Measurements from ENCODE around the gene DAB1.

DAB1 gene

GRCh38 chr1:57058652-57059501, 365.0 kb downstream of the DAB1 start:
- DNase-seq, result no peak

GRCh38 chr1:57048856-57049255, 375.0 kb downstream of the DAB1 start:
- no peak for DNase-seq

GRCh38 chr1:57046462-57046861, 377.4 kb downstream of the DAB1 start:
- DNase-seq, result no peak

- no peak for DNase-seq
Observed at GRCh38 chr1:57041901-57042300, 382.0 kb downstream of the DAB1 start.

DNA sequence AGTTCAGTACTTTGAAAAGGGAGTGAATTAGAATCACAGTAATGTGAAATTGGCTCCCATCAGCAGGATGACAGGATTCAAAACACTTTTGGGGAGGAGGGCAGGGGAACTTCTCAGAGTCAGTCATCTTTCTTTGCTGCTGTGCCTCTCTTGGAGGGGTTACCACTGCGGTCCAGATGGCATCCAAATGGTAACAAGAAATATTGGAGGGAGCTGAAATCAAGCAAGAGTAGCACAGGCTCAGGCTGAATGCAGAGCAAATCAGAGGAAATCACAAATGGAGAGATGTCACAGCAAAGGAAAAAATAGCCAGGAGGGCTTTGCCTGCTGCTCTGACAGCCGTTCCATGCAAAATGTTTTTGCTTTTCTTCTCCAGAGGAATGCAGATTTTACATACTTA, 383.0 kb downstream of the DAB1 start:
- DNase-seq, result no peak

GRCh38 chr1:57036641-57037579, 386.9 kb downstream of the DAB1 start:
- DNase-seq, result no peak

DNA sequence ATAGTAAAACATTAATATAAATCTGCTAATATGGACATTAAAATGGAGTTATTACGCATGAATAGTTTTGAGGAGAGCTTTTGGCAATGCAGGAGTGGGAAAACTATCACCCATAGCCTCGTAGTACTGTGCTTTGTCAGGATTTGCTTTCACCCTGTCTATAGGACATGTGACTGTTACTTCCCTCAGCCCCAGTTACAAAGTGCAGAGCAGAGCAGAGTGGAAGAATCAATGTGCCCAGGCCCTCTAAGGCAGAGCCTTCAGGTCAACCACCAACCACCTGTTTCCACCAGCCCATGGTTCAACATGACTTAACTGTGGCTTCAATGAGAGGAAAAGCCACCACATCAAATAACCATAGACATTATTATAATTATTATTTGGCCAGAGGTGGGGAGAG, 389.1 kb downstream of the DAB1 start:
- no peak for DNase-seq

DNA sequence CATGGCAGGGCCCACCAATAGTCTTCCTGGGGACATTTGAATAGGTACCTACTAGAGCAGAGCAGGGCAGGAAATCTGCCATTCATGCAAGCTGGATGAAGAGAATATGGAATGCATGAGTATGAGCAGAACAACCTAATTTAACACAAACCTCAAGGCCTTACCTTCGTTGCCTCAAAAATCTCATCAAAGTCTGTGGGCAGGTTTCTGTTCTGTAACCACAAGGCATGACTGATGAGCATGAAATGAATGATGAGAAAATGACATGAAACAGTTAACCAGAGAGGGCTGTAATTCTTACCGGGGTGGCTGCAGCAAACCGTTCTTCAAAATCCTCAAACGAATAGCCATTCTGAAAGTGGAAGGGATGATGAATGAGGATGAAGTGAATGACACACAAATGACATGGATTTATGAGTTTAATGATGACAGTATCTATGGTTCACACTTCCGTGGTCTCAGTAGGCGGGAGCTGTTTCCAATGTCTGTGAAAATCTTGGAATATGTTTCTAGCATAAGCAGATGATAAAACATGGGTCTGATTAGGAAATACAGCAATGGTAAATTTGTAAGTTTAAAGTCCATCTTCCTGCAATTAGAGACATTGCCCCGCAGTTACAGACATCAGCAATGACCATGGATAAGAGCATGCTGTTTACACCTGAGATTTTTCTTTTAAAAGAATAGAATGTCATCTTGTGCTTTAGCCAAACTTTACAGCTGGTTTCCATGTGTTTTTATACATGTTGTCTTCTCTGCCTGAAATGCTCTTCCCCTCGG, 390.4 kb downstream of the DAB1 start:
- no peak for DNase-seq

DNA sequence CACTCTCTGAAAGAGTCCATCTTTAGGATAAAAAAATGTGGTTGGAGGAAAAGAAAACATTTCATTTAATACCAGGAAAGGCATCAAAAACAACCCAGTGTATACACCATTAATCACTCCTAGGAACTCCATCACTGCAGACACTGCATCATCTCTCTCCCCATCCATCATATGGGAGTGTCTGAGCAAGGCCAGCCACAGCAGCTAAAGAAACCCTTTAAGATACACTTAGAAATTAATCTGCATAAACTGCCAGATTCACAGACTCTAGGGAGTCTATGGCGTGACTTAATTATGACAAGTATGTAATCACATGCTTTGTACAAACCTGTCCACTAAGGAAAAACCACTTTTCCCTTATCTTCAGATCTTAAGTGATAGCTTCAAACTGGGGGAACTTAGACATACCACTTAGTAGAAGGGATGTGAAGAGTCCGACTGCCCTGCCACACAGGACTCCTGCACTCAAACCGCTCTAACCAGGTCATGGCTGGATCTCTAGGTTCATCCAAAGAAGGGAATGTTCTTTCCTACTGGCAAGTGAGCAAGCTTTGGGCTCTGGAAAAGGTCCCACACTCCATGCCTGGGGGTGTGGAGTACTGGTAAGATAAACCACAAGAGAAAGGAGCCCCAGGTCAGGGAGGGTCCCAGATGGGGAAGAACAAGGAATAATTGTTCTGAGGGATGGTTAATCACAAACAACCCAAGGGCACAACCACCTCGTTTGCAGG, 397.1 kb downstream of the DAB1 start:
- no peak for DNase-seq

GRCh38 chr1:57024855-57025254, 399.0 kb downstream of the DAB1 start:
- DNase-seq, result peak; percentile 40

DNA sequence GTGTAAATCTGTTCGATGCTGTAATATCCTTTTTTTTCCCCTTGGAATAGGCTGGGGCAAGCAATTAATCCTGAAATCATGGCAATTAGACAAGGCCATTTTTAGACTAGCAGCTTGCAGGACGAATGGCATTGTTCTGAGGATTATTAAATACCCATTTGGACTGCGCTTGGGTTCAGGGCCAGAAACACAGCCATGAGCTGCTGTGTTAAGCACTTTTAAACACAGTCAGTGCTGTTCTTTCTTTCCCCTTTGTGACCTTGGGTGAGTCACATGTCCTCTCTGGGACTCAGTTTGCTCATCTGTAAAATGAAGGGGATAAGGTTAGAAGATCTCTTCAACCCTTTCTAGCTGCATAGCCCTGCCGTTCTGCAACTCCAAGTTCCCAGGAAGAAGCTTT, 399.4 kb downstream of the DAB1 start:
- no peak for DNase-seq

GRCh38 chr1:57020216-57020615, 403.6 kb downstream of the DAB1 start:
- DNase-seq, result no peak

DNA sequence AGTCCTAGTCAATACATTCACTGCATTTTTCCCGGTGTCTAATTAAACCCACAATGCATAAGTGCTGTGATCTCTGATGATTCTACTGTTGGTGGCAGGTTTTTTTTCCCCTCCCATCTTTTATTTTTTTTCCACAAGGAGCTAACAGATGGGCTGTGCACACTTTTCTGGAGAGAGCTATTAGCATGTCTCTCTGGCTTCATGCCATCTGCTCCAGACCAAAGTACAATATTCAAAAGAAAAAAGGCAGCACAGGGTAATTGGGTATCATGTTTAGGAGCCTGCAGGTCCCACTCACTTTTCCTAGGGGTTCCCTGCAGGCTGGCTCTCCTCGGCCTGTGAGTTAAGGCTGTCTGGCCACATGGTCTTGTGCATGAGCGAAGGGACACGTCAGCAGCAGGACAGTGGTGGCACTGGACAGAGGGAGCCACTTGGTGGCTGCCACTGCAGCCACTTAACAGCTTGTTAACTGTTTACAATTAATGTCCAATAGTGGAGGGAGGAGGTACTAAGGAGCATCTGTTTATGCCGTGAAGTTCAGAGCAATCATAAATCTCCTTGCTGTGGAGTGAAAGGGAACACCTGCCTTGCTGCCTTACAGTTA, 404.5 kb downstream of the DAB1 start:
- peak; percentile 94 for DNase-seq

GRCh38 chr1:57018119-57018518, 405.7 kb downstream of the DAB1 start:
- no peak for DNase-seq

- DNase-seq, result no peak
Observed at GRCh38 chr1:57017717-57018116, 406.1 kb downstream of the DAB1 start.

DNA sequence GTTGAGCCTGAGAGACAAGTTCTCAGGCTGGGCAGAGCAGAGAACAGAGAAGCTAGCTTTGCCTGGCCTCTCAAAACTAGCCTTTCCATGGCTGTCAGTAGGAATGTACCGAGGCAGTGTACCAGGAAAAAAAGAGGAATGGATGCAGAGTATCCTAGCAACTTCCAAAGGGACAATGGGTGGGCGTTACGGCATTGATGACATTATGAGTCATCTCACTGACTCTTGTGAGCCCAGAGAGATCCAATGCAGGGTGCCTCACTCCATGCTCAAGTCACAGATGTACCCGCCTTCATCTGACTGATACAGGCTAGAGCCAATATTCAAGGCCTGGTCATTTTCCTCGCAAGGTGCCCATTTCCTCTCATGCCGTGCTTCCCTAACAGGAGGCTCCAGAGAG, 406.7 kb downstream of the DAB1 start:
- DNase-seq, result no peak

GRCh38 chr1:57015071-57015470, 408.8 kb downstream of the DAB1 start:
- DNase-seq, result no peak

DNA sequence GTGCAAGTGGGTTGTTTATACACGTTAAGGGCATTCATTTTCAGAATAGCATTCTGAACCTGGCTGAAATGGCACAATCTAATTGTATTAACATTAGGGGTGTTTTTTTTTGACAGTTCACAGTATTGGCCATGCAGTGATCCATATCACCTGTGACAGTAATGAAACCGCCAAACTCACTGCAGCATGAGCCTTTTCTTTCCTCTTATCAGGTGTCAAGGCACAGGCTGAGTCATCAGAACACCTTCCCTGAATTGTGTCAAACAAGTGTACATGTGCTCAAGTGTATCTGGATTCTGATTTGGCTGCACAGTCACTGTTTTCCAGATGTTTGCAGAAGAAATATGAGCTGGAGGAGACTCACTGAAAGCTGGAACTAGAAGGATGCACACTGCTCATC, 410.3 kb downstream of the DAB1 start:
- no peak for DNase-seq

GRCh38 chr1:57012315-57012714, 411.5 kb downstream of the DAB1 start:
- no peak for DNase-seq

DNA sequence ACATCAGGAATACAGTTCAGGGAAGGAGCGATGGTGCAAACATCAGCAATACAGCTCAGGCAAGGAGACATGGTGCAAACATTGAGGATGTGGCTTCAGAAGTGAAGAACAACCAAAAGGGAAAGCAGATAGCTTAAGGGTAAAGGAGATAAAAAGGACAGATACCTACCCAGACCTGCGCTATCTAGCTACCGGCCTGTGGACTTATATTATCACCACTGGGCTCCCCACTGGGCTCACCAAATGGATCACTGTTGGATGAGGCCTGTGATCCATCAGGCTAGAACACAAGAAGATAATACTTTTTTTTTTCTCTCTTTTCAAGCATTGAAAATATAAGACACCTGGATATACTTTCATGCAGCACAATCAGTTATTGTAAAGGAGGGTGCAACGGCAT, 413.3 kb downstream of the DAB1 start:
- DNase-seq, result no peak

- no peak for DNase-seq
Observed at GRCh38 chr1:57007948-57008347, 415.9 kb downstream of the DAB1 start.

GRCh38 chr1:57007472-57007871, 416.4 kb downstream of the DAB1 start:
- DNase-seq, result no peak
